Stimulated activated CD4-positive, alpha-beta T cell treated with anti-CD3 and anti-CD28 coated beads, Interleukin-2, amount 100 ng/mL, for 24 hours (primary cell): ENCODE results near the gene MAP3K21.

ENCODE experiments used
- DNase-seq, 2 donors: peaks; one replicate each; pipeline ENCODE4 v3.0.0-alpha.2; 2020

The MAP3K21 gene

GRCh38 chr1:233327651-233328141 is at the start of gene MAP3K21:
Gene MAP3K21, plus strand, starts transcription at chr1:233327724. Its CDS starts 305 bp downstream, at chr1:233328029.
- no peak for DNase-seq

- DNase-seq, result no peak
These were observed 48.9 kb upstream of the MAP3K21 start for GRCh38 chr1:233278631-233279030.

GRCh38 chr1:233279971-233280370 is 47.6 kb upstream of the MAP3K21 start:
- no peak for DNase-seq

- DNase-seq, result peak; percentile 11 to 25
These were observed 45.6 kb upstream of the MAP3K21 start for GRCh38 chr1:233281711-233282581.

GRCh38 chr1:233282582-233282886 is 45.0 kb upstream of the MAP3K21 start:
- DNase-seq, result no peak

GRCh38 chr1:233289676-233290075 is 37.8 kb upstream of the MAP3K21 start:
- no peak for DNase-seq

GRCh38 chr1:233290396-233291034 is 37.0 kb upstream of the MAP3K21 start:
- no peak for DNase-seq

GRCh38 chr1:233293556-233294446 is 33.7 kb upstream of the MAP3K21 start:
- no peak for DNase-seq

GRCh38 chr1:233294913-233295236 is 32.6 kb upstream of the MAP3K21 start:
- peak; percentile 34 to 55 for DNase-seq

- peak; percentile 75 to 79 for DNase-seq
These were observed 32.1 kb upstream of the MAP3K21 start, which contains the start of gene PCNX2 for GRCh38 chr1:233295237-233295974. Gene PCNX2, minus strand, starts transcription at chr1:233295725. Its CDS starts 247 bp downstream, at chr1:233295478.

- DNase-seq, result no peak
These were observed 31.6 kb upstream of the MAP3K21 start for GRCh38 chr1:233295975-233296322.

GRCh38 chr1:233299450-233299849 is 28.1 kb upstream of the MAP3K21 start:
- DNase-seq, result no peak

GRCh38 chr1:233300326-233300725 is 27.2 kb upstream of the MAP3K21 start:
- no peak for DNase-seq

GRCh38 chr1:233304489-233305102 is 22.9 kb upstream of the MAP3K21 start:
- no peak for DNase-seq

GRCh38 chr1:233313434-233314155 is 13.9 kb upstream of the MAP3K21 start:
- DNase-seq, result no peak

GRCh38 chr1:233315718-233316301 is 11.7 kb upstream of the MAP3K21 start:
- no peak for DNase-seq

- no peak for DNase-seq
These were observed 11.1 kb upstream of the MAP3K21 start for GRCh38 chr1:233316473-233316872.

- no peak for DNase-seq
These were observed 8.3 kb upstream of the MAP3K21 start for GRCh38 chr1:233319272-233319671.

GRCh38 chr1:233320023-233320422 is 7.5 kb upstream of the MAP3K21 start:
- DNase-seq, result no peak

- DNase-seq, result no peak
These were observed 3.8 kb upstream of the MAP3K21 start for GRCh38 chr1:233323718-233324117.

GRCh38 chr1:233326319-233326718 is 1.2 kb upstream of the MAP3K21 start:
- DNase-seq, result no peak
